HG03025 (cell line): ENCODE measurements around the gene SLC39A3.

Source experiments
- ATAC-seq: cut with Tn5 transposase; IDR thresholded peaks from one replicate; pipeline ENCODE4 v1.9.1; 2021; ENCODE audit warnings: mild to moderate bottlenecking, moderate library complexity; ENCODE audit not compliant: unreplicated experiment, low FRiP score

The SLC39A3 gene

GRCh38 chr19:2769218-2769617, 29.4 kb upstream of the SLC39A3 start:
- ATAC-seq: no peak

- no peak for ATAC-seq
Observed at GRCh38 chr19:2768365-2769132, 28.7 kb upstream of the SLC39A3 start.

- no peak for ATAC-seq
Observed at GRCh38 chr19:2767688-2768087, 27.9 kb upstream of the SLC39A3 start.

- ATAC-seq: no peak
Observed at GRCh38 chr19:2766594-2767372, 27.0 kb upstream of the SLC39A3 start.

GRCh38 chr19:2765376-2765775, 25.6 kb upstream of the SLC39A3 start:
- ATAC-seq: no peak

- no peak for ATAC-seq
Observed at GRCh38 chr19:2764945-2765344, 25.1 kb upstream of the SLC39A3 start.

- ATAC-seq: no peak
Observed at GRCh38 chr19:2763687-2764086, 23.9 kb upstream of the SLC39A3 start.

GRCh38 chr19:2762783-2763496, 23.1 kb upstream of the SLC39A3 start:
- ATAC-seq: no peak

GRCh38 chr19:2761876-2762782, 22.3 kb upstream of the SLC39A3 start:
- ATAC-seq: no peak

- ATAC-seq: no peak
Observed at GRCh38 chr19:2761309-2761677, 21.5 kb upstream of the SLC39A3 start.

- ATAC-seq: no peak
Observed at GRCh38 chr19:2759965-2760364, 20.1 kb upstream of the SLC39A3 start.

GRCh38 chr19:2759362-2759761, 19.5 kb upstream of the SLC39A3 start:
- no peak for ATAC-seq

- no peak for ATAC-seq
Observed at GRCh38 chr19:2758601-2759313, 18.9 kb upstream of the SLC39A3 start.

- no peak for ATAC-seq
Observed at GRCh38 chr19:2756921-2757881, 17.4 kb upstream of the SLC39A3 start.

- no peak for ATAC-seq
Observed at GRCh38 chr19:2756477-2756876, 16.7 kb upstream of the SLC39A3 start.

GRCh38 chr19:2755811-2756210, 16.0 kb upstream of the SLC39A3 start:
- ATAC-seq: no peak

GRCh38 chr19:2755448-2755705, 15.6 kb upstream of the SLC39A3 start:
- no peak for ATAC-seq

GRCh38 chr19:2754659-2755447, 15.0 kb upstream of the SLC39A3 start:
- ATAC-seq: no peak
